ENCODE results near the gene AVP. TPM values are rescaled to one million over a fixed set of nuclear protein-coding genes. Genes with fewer than 3 reads are reported as not detected.

Gene AVP
- total RNA-seq, 1 experiment from 2014 or later, result not detected

GRCh38 chr20:3109350-3110302 is 25.1 kb upstream of the AVP start:
- DNase-seq (ENCODE audit: low spot score), result no peak

DNA sequence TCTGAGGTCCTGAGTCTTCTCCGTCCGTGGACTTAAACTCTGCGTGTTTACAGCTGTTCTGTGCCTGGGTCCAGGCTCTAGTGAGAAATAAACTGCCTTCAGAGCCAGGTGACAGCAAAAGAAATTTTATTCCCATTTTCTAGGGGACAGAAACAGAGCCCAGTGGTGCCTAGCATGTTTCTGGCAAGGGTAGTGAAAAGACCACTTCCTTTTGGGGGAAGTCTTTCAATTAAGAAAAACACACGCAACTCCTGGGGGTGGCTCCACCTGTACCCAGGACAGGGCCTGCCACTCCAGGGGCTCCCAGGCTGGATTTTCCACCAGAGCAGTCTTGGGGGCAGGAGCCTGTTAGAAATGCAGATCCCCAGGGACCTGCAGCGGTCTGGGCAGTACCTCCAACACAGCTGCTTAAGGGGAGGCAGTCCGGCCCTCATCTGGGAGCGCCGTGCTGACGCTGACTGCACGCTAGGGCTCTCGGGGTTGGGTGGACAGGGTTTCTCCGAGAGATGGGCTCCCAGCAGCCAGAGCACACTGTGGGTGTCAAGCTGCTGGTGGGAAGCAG is 23.0 kb upstream of the AVP start:
- DNase-seq (ENCODE audit: low spot score), result no peak

DNA sequence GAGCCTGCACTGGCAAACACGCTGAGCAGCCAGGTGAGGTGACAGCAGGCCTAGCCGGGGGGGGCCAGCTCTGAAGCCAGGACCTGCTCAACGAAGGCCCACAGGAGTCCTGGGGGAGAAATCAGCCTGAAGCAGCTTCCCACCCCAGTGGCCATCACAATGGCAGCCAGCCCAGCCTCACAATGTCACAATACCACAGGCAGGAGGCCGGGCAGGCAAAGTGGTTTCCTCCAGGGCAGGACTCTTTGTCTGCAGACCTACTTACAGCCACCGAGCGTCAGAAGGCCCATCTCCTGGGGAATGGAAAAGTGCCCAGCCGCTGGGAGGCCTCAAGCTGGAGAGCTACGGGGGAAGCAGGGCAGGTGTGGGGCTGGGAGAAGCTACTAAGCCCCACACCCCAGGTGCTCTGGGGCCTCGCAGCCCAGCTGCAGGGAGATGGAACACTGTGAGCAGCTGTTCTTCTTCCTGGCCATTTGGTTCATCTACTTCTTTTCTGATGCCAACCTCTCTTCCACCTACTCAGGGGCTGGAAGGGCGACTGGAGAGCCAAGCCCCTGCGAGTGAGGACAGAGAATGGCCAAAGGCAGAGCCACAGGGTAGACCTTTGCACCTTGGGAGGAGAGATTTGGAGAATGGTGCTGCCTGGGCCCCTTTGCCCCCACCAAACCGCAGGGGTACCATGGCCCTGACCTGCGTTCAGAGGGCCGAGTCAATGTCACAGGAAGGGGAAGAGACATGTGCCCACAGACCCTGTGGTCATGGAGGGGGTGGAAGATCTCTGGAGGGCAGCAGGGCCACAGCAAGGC is 22.3 kb upstream of the AVP start:
- DNase-seq (ENCODE audit: low spot score), result no peak

GRCh38 chr20:3106185-3106584 is 21.7 kb upstream of the AVP start:
- no peak for DNase-seq (ENCODE audit: low spot score)

DNA sequence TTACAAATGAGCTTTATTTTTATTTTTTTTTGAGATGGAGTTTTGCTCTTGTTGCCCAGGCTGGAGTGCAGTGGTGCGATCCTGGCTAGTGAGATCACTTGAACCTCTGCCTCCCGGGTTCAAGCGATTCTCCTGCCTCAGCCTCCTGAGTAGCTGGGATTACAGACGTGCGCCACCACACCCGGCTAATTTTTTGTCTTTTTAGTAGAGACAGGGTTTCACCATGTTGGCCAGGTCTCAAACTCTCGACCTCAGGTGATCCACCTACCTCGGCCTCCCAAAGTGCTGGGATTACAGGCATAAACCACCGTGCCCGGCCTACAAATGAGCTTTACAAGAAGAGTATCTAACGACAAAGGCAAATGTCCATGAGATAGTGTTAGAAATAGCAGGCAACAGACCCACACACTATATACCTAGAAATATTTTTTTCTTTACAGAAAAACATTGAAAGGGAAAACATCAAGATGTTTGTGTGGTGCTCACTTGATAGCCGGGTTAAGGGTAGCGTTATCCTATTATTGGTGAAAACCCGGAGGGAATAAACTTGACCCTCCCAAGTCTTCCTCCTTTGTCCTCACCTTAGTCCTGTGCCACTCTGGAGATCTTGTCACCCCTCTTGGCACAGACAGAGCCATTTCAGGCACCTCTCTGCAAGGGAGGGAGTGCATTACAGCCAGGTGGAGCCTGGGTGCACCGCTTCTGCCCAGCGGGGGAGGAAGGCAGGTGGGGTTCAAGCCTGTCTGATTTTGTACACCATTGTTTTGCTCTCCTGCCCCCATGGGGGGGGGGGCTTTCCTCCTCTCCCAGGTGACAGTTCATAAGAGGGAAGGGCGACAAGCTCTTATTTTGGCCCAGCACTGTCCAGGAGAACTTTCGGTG is 21.0 kb upstream of the AVP start:
- DNase-seq (ENCODE audit: low spot score), result no peak

- no peak for DNase-seq (ENCODE audit: low spot score)
Measured at GRCh38 chr20:3103369-3104032, 19.0 kb upstream of the AVP start.

- no peak for DNase-seq (ENCODE audit: low spot score)
Measured at GRCh38 chr20:3102575-3103368, 18.2 kb upstream of the AVP start.

- DNase-seq (ENCODE audit: low spot score), result no peak
Measured at GRCh38 chr20:3101737-3102574, 17.4 kb upstream of the AVP start.

DNA sequence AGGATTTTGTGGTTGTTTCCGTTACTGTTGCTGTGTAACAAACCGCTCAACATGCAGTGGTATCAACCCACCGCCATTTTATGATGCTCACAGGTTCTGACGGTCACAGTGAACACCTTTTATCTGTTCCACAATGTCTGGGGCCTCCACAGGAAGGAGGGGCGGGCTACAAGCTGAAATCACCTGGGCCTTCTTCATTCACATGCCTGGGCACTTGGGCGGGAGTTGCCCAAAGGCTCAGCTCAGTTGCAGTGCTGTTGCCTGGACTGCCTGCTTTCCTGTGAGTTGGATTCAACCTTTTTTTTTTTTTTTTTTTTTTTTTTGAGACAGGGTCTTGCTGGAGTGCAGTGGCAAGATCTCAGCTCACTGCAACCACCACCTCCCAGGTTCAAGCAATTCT is 16.7 kb upstream of the AVP start:
- no peak for DNase-seq (ENCODE audit: low spot score)

GRCh38 chr20:3100480-3100879 is 16.0 kb upstream of the AVP start:
- no peak for DNase-seq (ENCODE audit: low spot score)

DNA sequence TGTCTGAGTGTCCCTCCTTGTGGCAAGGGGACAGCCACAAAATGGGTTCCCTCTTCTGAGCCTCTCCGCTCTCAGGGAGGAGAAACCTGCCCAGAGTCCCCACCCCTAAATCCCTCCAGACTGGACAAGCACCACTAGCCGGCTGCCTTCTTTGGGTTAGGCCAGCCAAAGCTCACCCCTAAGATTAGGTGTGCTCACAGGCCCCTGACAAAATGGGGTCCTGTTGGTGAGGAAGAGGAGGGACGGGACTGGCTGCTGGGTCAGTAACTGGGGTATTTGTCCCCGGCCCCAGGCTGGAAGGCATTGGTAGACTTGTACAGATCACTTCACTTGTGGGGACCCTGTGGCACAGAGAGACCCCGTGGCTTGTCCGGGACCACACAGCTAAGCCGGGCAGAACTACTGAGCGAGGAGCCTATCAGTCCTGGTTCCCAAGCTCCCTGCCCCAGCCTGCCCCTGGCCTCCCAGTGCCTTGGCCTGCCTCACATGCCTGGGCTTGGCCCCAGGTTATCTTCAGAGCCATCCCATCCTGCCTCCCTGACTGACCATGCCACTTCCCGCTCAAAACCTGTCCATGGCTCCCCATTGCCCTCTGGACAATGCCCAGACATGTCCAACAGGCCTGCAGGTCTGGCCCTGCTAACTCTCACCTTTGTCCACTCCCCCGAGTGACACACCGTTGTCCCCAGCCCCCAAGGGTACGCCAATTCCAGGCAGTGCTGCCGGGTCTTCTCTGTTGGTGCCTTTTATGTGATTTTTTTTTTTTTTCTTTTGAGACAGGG is 10.5 kb upstream of the AVP start:
- no peak for DNase-seq (ENCODE audit: low spot score)

DNA sequence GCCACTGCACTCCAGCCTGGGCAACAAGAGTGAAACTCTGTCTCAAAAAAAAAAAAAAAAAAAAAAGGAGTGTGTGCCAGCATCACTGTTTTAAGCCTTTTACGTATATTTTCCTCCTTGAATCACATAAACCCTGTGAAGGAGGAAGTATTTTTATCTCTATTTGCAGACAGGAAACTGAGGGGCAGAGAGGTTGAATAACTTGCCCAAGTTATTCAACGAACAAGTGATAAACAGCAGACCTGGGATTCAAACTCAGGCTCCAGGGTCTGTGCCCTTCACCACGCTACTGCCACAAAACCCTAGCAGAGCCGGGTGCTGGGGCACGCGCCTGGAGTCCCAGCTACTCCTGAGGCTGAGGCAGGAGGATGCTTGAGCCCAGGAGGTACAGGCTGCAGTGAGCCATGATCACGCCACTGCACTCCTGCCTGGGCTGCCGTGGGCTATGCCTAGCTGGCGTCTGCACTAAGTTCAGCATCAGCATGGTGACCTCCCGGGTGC is 9.4 kb upstream of the AVP start:
- DNase-seq (ENCODE audit: low spot score), result no peak

DNA sequence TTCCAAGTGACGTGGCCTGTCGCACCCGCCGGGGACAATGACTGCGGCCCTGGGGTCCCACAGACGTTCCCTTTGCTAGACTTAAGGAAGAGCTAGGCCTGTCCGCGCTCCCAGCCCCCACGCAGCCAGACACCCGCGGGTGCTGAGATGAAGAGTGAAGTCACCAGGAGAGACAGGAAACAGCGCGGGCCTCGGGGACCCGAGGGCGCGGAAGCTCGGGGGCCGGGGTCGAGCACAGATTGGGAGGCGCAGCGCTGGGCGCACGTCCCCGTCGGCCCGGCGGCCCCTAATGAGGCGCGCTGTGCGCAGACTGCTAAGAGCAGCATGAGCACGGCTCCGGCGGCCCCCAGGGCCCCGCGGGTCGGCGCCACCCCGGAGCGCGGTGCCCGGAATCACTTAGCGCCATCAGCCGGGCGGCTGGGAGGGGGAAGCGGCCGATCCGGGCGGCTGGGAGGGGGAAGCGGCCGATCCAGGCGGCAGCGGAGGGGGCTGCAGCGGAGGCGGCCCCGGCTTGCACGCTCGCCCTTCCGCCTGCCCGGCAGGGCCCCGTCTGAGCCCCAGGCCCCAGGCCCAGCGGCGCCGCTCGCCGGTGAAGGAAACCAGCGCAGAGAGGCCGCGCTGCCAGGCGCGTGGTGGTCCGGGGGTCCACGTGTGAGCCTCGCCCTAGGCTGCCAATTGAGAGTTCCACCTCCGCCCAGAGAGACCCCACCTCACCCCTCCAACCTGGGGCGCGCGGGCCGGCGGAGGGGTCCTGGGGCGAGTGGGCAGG is 8.3 kb upstream of the AVP start:
- no peak for DNase-seq (ENCODE audit: low spot score)

- no peak for DNase-seq (ENCODE audit: low spot score)
Measured at GRCh38 chr20:3090565-3090964, 6.0 kb upstream of the AVP start.

- no peak for DNase-seq (ENCODE audit: low spot score)
Measured at GRCh38 chr20:3088031-3088430, 3.5 kb upstream of the AVP start.

- DNase-seq (ENCODE audit: low spot score), result no peak
Measured at GRCh38 chr20:3085571-3086072, 1.1 kb upstream of the AVP start.

DNA sequence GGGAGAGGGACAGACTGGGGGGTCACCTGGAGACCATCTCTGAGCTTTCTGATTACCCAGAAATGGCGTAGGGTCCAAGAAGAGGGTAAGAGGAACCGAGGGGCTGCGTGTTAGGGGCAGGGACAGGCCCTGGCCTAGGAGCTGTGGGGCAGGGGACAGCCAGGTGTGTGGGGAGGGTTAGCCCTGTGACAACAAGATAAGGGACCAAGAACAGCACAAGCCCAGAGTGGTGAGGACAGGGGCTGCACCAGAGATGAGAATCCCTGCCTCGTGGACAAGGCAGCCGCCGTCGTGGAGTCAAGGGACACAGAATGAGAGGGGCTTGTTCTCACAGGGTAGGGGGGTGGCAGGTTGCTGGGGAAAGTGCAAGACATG is 449 bp upstream of the AVP start:
- DNase-seq (ENCODE audit: low spot score), result no peak
